ENCODE results near the gene MSLN.

The MSLN gene

GRCh38 chr16:716768-717325 is 43.7 kb upstream of the MSLN start:
- peaks cover 40% of the 10 kb centered on the region for H3K27me3 ChIP-seq (ENCODE audit: insufficient read depth, low read depth)
- H3K79me2 ChIP-seq (ENCODE audit: insufficient read depth, low read depth) = no peaks in the 10 kb centered on the region
- H3K9ac ChIP-seq = no peak overlapping the region
- H3K4me2 ChIP-seq = no peak overlapping the region
- H3K27ac ChIP-seq = no peak overlapping the region
- no peaks in the 10 kb centered on the region for H4K20me1 ChIP-seq (ENCODE audit: insufficient read depth)
- no peak overlapping the region for H3K4me3 ChIP-seq (IDR thresholded peaks at IDR 0.05; ENCODE audit: insufficient read depth, low read depth, low read length)
- H2AFZ ChIP-seq (ENCODE audit: low read depth) = no peak overlapping the region
- H3K4me1 ChIP-seq (ENCODE audit: low read depth, poor library complexity, severe bottlenecking) = peaks cover 28% of the 10 kb centered on the region
- H3K36me3 ChIP-seq (ENCODE audit: insufficient read depth) = no peaks in the 10 kb centered on the region
- TF ChIP-seq CTCF (conservative IDR thresholded peaks at IDR 0.05; ENCODE audit: low read depth, low read length) = no peak

- H3K4me1 ChIP-seq (ENCODE audit: low read depth, poor library complexity, severe bottlenecking) = peaks cover 32% of the 10 kb centered on the region
- no peak overlapping the region for H3K4me2 ChIP-seq
- H3K36me3 ChIP-seq (ENCODE audit: insufficient read depth) = no peaks in the 10 kb centered on the region
- TF ChIP-seq CTCF (conservative IDR thresholded peaks at IDR 0.05; ENCODE audit: low read depth, low read length) = no peak
- H4K20me1 ChIP-seq (ENCODE audit: insufficient read depth) = no peaks in the 10 kb centered on the region
- H3K9ac ChIP-seq = no peak overlapping the region
- H3K79me2 ChIP-seq (ENCODE audit: insufficient read depth, low read depth) = no peaks in the 10 kb centered on the region
- no peak overlapping the region for H2AFZ ChIP-seq (ENCODE audit: low read depth)
- H3K27me3 ChIP-seq (ENCODE audit: insufficient read depth, low read depth) = peaks cover 32% of the 10 kb centered on the region
- no peak overlapping the region for H3K27ac ChIP-seq
- H3K4me3 ChIP-seq (IDR thresholded peaks at IDR 0.05; ENCODE audit: insufficient read depth, low read depth, low read length) = no peak overlapping the region
Measured at GRCh38 chr16:717450-718245, 42.9 kb upstream of the MSLN start.

- no peaks in the 10 kb centered on the region for H3K36me3 ChIP-seq (ENCODE audit: insufficient read depth)
- no peak overlapping the region for H3K27ac ChIP-seq
- H4K20me1 ChIP-seq (ENCODE audit: insufficient read depth) = no peaks in the 10 kb centered on the region
- H3K27me3 ChIP-seq (ENCODE audit: insufficient read depth, low read depth) = peaks cover 24% of the 10 kb centered on the region
- peaks cover 37% of the 10 kb centered on the region for H3K4me1 ChIP-seq (ENCODE audit: low read depth, poor library complexity, severe bottlenecking)
- H2AFZ ChIP-seq (ENCODE audit: low read depth) = no peak overlapping the region
- no peak overlapping the region for H3K4me3 ChIP-seq (IDR thresholded peaks at IDR 0.05; ENCODE audit: insufficient read depth, low read depth, low read length)
- H3K79me2 ChIP-seq (ENCODE audit: insufficient read depth, low read depth) = no peaks in the 10 kb centered on the region
- no peak overlapping the region for H3K4me2 ChIP-seq
- no peak overlapping the region for H3K9ac ChIP-seq
- no peak for TF ChIP-seq CTCF (conservative IDR thresholded peaks at IDR 0.05; ENCODE audit: low read depth, low read length)
Measured at GRCh38 chr16:718389-718788, 42.1 kb upstream of the MSLN start.

GRCh38 chr16:718922-719321 is 41.6 kb upstream of the MSLN start:
- Histone ChIP-seq H2AFZ (ENCODE audit: low read depth) (no peak overlapping the region), H3K4me2 (peak overlapping the region; percentile 81; the same call in 1 of the 2 replicates), H3K79me2 (ENCODE audit: insufficient read depth, low read depth) (no peaks in the 10 kb centered on the region), H3K27ac (no peak overlapping the region), H3K27me3 (ENCODE audit: insufficient read depth, low read depth) (peaks cover 19% of the 10 kb centered on the region), H3K4me3 (IDR thresholded peaks at IDR 0.05; ENCODE audit: insufficient read depth, low read depth, low read length) (no peak overlapping the region), H4K20me1 (ENCODE audit: insufficient read depth) (no peaks in the 10 kb centered on the region), H3K4me1 (ENCODE audit: low read depth, poor library complexity, severe bottlenecking) (peaks cover 42% of the 10 kb centered on the region), H3K36me3 (ENCODE audit: insufficient read depth) (no peaks in the 10 kb centered on the region), H3K9ac (no peak overlapping the region)
- no peak for TF ChIP-seq CTCF (conservative IDR thresholded peaks at IDR 0.05; ENCODE audit: low read depth, low read length)

Measured in KMS-11 (cell line).